ENCODE data around the gene GLRX5. TPM values are rescaled to one million over a fixed set of nuclear protein-coding genes. Genes with fewer than 3 reads are reported as not detected.

Gene GLRX5
- total RNA-seq, 1 experiment from 2014 or later: 62.2 TPM

DNA sequence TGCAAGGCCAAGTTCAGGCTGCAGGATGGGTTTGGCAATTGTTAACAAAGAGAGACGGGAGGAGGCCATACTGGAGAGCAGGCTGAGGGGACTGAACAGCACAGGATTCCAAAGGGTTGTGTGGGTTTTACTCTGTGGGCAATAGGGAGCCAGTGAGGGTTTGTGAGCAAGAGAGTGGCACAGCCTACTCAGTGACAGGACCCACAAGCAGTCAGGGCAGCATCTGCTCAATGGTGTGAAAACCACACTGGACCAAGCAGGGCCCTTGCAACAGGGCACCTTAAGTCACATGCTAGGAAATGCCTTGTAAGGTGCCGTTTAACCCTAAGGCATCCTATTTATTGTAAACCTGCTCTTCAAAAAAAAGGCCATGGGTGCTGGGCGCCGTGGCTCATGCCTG lies 40.4 kb upstream of the GLRX5 start:
- Histone ChIP-seq H4K20me1 (ENCODE audit: control insufficient read depth, insufficient read depth, insufficient read length) (no peaks in the 10 kb centered on the region), H3K4me2 (ENCODE audit: insufficient read depth, insufficient read length, low read length) (no peak overlapping the region), H2BK15ac (ENCODE audit: low read depth, low read length) (no peak overlapping the region), H3K4ac (ENCODE audit: low read depth, low read length) (no peak overlapping the region), H3K4me1 (ENCODE audit: insufficient read depth, low read length) (no peaks in the 10 kb centered on the region), H3K9ac (ENCODE audit: extremely low read depth, insufficient read length, low read length) (no peak overlapping the region), H3K79me2 (ENCODE audit: insufficient read depth, low read length) (no peaks in the 10 kb centered on the region), H4K8ac (replicated peaks; ENCODE audit: insufficient read length, low read depth, low read length) (no peak overlapping the region), H2BK12ac (ENCODE audit: insufficient read length, low read depth, low read length) (no peak overlapping the region), H3K27ac (ENCODE audit: insufficient read length, low read depth, low read length) (no peak overlapping the region), H2AK5ac (ENCODE audit: insufficient read length, low read length) (no peak overlapping the region), H2BK5ac (ENCODE audit: insufficient read length, low read length) (no peak overlapping the region), H3K23me2 (ENCODE audit: insufficient read length, low read depth, low read length, poor library complexity, severe bottlenecking) (no peaks in the 10 kb centered on the region), H3K27me3 (ENCODE audit: insufficient read depth, low read length) (no peaks in the 10 kb centered on the region), H4K5ac (ENCODE audit: insufficient read length, low read depth, low read length) (no peak overlapping the region), H3K23ac (ENCODE audit: insufficient read length, low read depth, low read length) (no peak overlapping the region), H4K91ac (ENCODE audit: insufficient read length, low read depth, low read length) (no peak overlapping the region), H3K14ac (ENCODE audit: insufficient read depth, low read length) (no peak overlapping the region), H2AFZ (ENCODE audit: low read length) (no peak overlapping the region), H3K18ac (ENCODE audit: insufficient read length, low read depth, low read length) (no peak overlapping the region), H3K9me3 (ENCODE audit: control insufficient read depth, low read depth, low read length) (no peaks in the 10 kb centered on the region), H2BK20ac (ENCODE audit: low read depth, low read length, poor library complexity, severe bottlenecking) (no peak overlapping the region), H3K56ac (ENCODE audit: insufficient read length, low read depth, low read length) (no peak overlapping the region), H2BK120ac (ENCODE audit: low read depth, low read length, poor library complexity, severe bottlenecking) (no peak overlapping the region), H3T11ph (ENCODE audit: low read length) (no peak overlapping the region), H3K79me1 (ENCODE audit: insufficient read depth, low read depth, low read length, poor library complexity, severe bottlenecking) (no peaks in the 10 kb centered on the region)
- Mint-ChIP-seq H3K27ac (no peak overlapping the region), H3K27me3 (ENCODE audit: low read depth) (no peaks in the 10 kb centered on the region; the same call in 1 of the 2 replicates), H3K9me3 (peaks cover 0 to 3% of the 10 kb centered on the region in 2 experiments; a peak in 1 of 5 replicates), H3K4me3 (no peak overlapping the region), H3K4me1 (peaks cover 0 to 5% of the 10 kb centered on the region in 2 experiments; a peak in 2 of 4 replicates), H3K36me3 (ENCODE audit: insufficient read depth in 1 of 3, low read depth in 3 of 3) (no peaks in the 10 kb centered on the region)
- no peak for DNase-seq
- no CpG with 5 or more reads among the region's 4 CpGs for WGBS (ENCODE audit: extremely low coverage, insufficient read length, low lambda C conversion rate)
- TF ChIP-seq, protein P1, sequence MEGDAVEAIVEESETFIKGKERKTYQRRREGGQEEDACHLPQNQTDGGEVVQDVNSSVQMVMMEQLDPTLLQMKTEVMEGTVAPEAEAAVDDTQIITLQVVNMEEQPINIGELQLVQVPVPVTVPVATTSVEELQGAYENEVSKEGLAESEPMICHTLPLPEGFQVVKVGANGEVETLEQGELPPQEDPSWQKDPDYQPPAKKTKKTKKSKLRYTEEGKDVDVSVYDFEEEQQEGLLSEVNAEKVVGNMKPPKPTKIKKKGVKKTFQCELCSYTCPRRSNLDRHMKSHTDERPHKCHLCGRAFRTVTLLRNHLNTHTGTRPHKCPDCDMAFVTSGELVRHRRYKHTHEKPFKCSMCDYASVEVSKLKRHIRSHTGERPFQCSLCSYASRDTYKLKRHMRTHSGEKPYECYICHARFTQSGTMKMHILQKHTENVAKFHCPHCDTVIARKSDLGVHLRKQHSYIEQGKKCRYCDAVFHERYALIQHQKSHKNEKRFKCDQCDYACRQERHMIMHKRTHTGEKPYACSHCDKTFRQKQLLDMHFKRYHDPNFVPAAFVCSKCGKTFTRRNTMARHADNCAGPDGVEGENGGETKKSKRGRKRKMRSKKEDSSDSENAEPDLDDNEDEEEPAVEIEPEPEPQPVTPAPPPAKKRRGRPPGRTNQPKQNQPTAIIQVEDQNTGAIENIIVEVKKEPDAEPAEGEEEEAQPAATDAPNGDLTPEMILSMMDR (conservative IDR thresholded peaks at IDR 0.05): no peak
